GM12892 (cell line): ENCODE data around the gene CCNK.

Experiments
- POLR2A ChIP-seq: IDR thresholded peaks from 2 replicates; pipeline ENCODE4 v1.6.1; 2011; ENCODE audit warnings: low read depth, low read length, control low read depth
- POLR2AphosphoS5 ChIP-seq: IDR thresholded peaks from 2 replicates; pipeline ENCODE4 v1.6.1; 2011; ENCODE audit warnings: low read depth, low read length, control low read depth
- TAF1 ChIP-seq: IDR thresholded peaks from 2 replicates; pipeline ENCODE4 v1.6.1; 2011; ENCODE audit warnings: low read depth, mild to moderate bottlenecking, control low read depth, low read length, borderline replicate concordance

- TF ChIP-seq TAF1 (no peak), POLR2A (no peak), POLR2AphosphoS5 (no peak)
Observed at GRCh38 chr14:99441918-99442317, 39.3 kb upstream of the CCNK start.
